ENCODE measurements around the gene TNPO3. TPM values are rescaled to one million over a fixed set of nuclear protein-coding genes. Genes with fewer than 3 reads are reported as not detected.
"Not testable (repeated sequence)": the region's sequence is repeated elsewhere in the genome, so short reads cannot be mapped to it uniquely, and the experiment has no call there.

Gene TNPO3
- total RNA-seq, 1 donor from 2014 or later: 45.9 TPM

DNA sequence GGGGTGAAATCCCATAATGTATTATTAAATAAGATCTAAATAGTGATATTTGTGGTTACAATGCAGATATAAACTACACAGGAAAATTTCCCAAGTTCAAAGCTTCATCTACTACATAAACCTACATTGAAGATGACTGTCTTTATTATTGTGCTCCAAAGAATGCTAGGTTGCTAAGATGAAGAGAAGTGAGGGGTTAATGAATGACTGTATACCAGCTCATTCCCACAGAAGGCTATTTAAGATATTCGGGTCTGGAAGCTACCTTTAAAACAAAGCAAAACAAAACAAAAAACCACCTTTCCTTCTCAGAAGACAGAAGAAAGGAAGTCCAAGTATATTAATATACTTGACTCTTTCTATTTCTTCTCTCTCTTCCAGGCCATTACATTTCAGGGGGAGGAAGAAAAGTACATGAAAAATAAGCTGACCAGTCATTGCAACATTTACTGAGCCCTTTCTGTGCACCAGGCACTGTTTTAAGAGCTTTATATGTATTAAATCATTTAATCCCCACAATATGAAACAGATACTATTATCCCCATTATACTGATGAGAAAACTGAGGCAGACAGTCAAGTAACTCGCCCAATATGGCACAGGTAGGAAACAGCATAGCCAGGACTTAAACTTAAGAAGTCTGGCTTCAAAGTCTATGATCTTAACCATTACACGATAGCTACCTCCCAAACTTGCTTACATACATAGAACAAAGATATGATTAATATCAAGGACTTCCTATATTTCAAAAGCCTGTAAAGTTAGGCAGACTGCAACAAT, 48.1 kb downstream of the TNPO3 start:
- Histone ChIP-seq H3K9ac (ENCODE audit: low read depth in 1 of 3, low read length in 3 of 3) (no peak overlapping the region), H3K4me3 (ENCODE audit: low read length in 3 of 3) (no peak overlapping the region), H3K36me3 (ENCODE audit: control insufficient read depth in 3 of 3, insufficient read depth in 3 of 3, low read length in 3 of 3) (peaks cover 0 to 8% (median 7%) of the 10 kb centered on the region in 3 donors), H3K4me1 (ENCODE audit: control insufficient read depth in 3 of 3, insufficient read depth in 3 of 3, low read length in 3 of 3) (no peaks in the 10 kb centered on the region), H3K27ac (ENCODE audit: low read depth, low read length) (no peak overlapping the region), H3K27me3 (ENCODE audit: control insufficient read depth in 3 of 3, insufficient read depth in 3 of 3, low read length in 3 of 3) (no peaks in the 10 kb centered on the region), H3K9me3 (ENCODE audit: control insufficient read depth in 3 of 3, low read length in 3 of 3) (no peaks in the 10 kb centered on the region)

DNA sequence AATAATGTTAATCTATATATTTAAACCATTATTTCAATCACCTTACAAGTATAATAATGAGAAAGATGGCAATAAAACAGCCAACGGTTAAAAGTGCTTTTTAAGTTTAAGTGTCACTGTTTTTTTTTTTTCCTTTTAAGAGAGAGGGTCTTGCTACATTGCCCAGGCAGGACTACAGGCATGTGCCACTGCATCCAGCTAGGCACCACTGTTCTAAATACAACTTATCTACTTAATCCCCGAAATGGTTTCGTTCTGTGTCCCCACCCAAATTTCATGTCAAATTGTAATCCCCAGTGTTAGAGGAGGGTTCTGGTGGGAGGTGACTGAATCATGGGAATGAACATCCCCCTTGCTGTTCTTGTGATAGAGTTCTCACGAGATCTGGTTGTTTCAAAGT, 49.7 kb downstream of the TNPO3 start:
- Histone ChIP-seq H3K36me3 (ENCODE audit: control insufficient read depth in 3 of 3, insufficient read depth in 3 of 3, low read length in 3 of 3) (peaks cover 5 to 15% (median 14%) of the 10 kb centered on the region in 3 donors), H3K4me1 (ENCODE audit: control insufficient read depth in 3 of 3, insufficient read depth in 3 of 3, low read length in 3 of 3) (no peaks in the 10 kb centered on the region), H3K4me3 (ENCODE audit: low read length in 3 of 3) (no peak overlapping the region), H3K9ac (ENCODE audit: low read depth in 1 of 3, low read length in 3 of 3) (no peak overlapping the region), H3K27me3 (ENCODE audit: control insufficient read depth in 3 of 3, insufficient read depth in 3 of 3, low read length in 3 of 3) (no peaks in the 10 kb centered on the region), H3K27ac (ENCODE audit: low read depth, low read length) (no peak overlapping the region), H3K9me3 (ENCODE audit: control insufficient read depth in 3 of 3, low read length in 3 of 3) (no peaks in the 10 kb centered on the region)

DNA sequence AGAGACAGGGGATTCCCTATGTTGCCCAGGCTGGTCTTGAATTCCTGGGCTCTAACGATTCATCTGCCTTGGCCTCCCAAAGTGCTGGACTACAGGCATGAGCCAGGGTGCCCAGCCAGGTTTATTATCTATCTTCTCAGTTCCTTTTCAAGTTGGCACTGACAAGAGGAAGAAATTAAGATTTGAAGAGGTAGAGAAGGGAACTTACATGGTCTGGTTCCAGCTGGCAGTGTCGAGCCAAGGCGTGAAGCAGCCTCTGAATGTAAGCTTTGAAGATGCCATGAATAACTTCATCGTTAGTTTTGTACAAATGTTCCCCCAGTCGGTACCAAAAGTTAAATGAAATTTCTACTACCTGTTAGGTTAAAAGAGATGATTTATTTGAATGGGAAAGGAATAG, 57.7 kb downstream of the TNPO3 start:
- Histone ChIP-seq H3K9ac (ENCODE audit: low read depth in 1 of 3, low read length in 3 of 3) (no peak overlapping the region), H3K9me3 (ENCODE audit: control insufficient read depth in 3 of 3, low read length in 3 of 3) (no peaks in the 10 kb centered on the region), H3K36me3 (ENCODE audit: control insufficient read depth in 3 of 3, insufficient read depth in 3 of 3, low read length in 3 of 3) (peaks cover 21 to 36% (median 30%) of the 10 kb centered on the region in 3 donors)

GRCh38 chr7:128994560-128994959, 60.4 kb downstream of the TNPO3 start:
- H3K9me3 ChIP-seq (ENCODE audit: control insufficient read depth in 3 of 3, low read length in 3 of 3); H3K27ac ChIP-seq (ENCODE audit: low read depth, low read length); H3K4me3 ChIP-seq (ENCODE audit: low read length in 3 of 3); H3K9ac ChIP-seq (ENCODE audit: low read depth in 1 of 3, low read length in 3 of 3); H3K4me1 ChIP-seq (ENCODE audit: control insufficient read depth in 3 of 3, insufficient read depth in 3 of 3, low read length in 3 of 3); H3K27me3 ChIP-seq (ENCODE audit: control insufficient read depth in 3 of 3, insufficient read depth in 3 of 3, low read length in 3 of 3): not testable (repeated sequence)
- H3K36me3 ChIP-seq (ENCODE audit: control insufficient read depth in 3 of 3, insufficient read depth in 3 of 3, low read length in 3 of 3): peaks cover 17 to 39% (median 35%) of the 10 kb centered on the region in 3 donors

More for the DNA sequence above, 57.7 kb downstream of the TNPO3 start:
- no peaks in the 10 kb centered on the region for H3K27me3 ChIP-seq (ENCODE audit: control insufficient read depth in 3 of 3, insufficient read depth in 3 of 3, low read length in 3 of 3)
- H3K27ac ChIP-seq (ENCODE audit: low read depth, low read length): no peak overlapping the region
- no peaks in the 10 kb centered on the region for H3K4me1 ChIP-seq (ENCODE audit: control insufficient read depth in 3 of 3, insufficient read depth in 3 of 3, low read length in 3 of 3)
- no peak overlapping the region for H3K4me3 ChIP-seq (ENCODE audit: low read length in 3 of 3)

GRCh38 chr7:128993419-128993818, 61.5 kb downstream of the TNPO3 start:
- H3K36me3 ChIP-seq (ENCODE audit: control insufficient read depth in 3 of 3, insufficient read depth in 3 of 3, low read length in 3 of 3): peaks cover 17 to 40% (median 31%) of the 10 kb centered on the region in 3 donors
- H3K4me1 ChIP-seq (ENCODE audit: control insufficient read depth in 3 of 3, insufficient read depth in 3 of 3, low read length in 3 of 3): no peaks in the 10 kb centered on the region
- H3K27ac ChIP-seq (ENCODE audit: low read depth, low read length): no peak overlapping the region
- no peaks in the 10 kb centered on the region for H3K27me3 ChIP-seq (ENCODE audit: control insufficient read depth in 3 of 3, insufficient read depth in 3 of 3, low read length in 3 of 3)
- no peak overlapping the region for H3K4me3 ChIP-seq (ENCODE audit: low read length in 3 of 3)
- no peaks in the 10 kb centered on the region for H3K9me3 ChIP-seq (ENCODE audit: control insufficient read depth in 3 of 3, low read length in 3 of 3)
- H3K9ac ChIP-seq (ENCODE audit: low read depth in 1 of 3, low read length in 3 of 3): no peak overlapping the region

DNA sequence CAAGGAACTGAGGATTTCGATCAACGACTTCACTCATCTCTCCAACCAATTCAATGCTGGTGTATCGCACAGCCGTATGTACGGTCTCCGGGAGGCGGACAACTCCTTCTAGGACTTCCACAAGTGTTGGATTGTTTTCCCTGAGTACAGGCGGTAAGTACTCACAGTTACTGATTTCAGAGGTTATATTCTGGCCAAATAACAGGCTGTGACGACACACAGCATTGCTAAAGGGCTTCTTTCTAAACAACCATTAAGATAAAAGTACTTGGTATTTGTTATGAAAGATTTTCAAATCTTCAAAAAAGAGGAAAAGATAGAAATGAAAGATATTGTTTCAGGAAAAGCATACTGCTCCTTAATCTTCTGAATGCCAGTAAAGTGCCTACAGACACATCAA, 65.0 kb downstream of the TNPO3 start:
- Histone ChIP-seq H3K9me3 (ENCODE audit: control insufficient read depth in 3 of 3, low read length in 3 of 3) (no peaks in the 10 kb centered on the region), H3K4me1 (ENCODE audit: control insufficient read depth in 3 of 3, insufficient read depth in 3 of 3, low read length in 3 of 3) (no peaks in the 10 kb centered on the region), H3K9ac (ENCODE audit: low read depth in 1 of 3, low read length in 3 of 3) (no peak overlapping the region), H3K27me3 (ENCODE audit: control insufficient read depth in 3 of 3, insufficient read depth in 3 of 3, low read length in 3 of 3) (no peaks in the 10 kb centered on the region), H3K36me3 (ENCODE audit: control insufficient read depth in 3 of 3, insufficient read depth in 3 of 3, low read length in 3 of 3) (peaks cover 13 to 40% (median 34%) of the 10 kb centered on the region in 3 donors), H3K27ac (ENCODE audit: low read depth, low read length) (no peak overlapping the region), H3K4me3 (ENCODE audit: low read length in 3 of 3) (no peak overlapping the region)

DNA sequence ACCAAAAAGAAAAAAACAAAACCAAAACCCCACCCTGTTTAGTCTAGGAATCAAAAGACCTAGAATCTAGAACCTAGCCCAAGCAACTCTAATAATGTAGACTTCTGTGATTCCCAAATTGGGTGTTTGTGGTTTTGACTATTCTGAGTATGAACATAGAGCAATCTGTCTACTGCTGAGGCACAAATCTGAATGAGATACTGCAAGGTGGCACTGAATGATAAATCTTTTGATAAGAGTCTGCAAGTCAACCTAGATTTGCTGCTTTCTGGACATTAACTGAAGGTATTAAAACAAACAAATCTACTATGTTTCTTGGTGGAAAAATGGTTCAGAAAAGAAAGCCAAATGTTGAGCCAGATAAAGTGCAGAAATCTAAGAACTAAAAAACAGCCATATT, 66.5 kb downstream of the TNPO3 start:
- peaks cover 9 to 36% (median 34%) of the 10 kb centered on the region in 3 donors for H3K36me3 ChIP-seq (ENCODE audit: control insufficient read depth in 3 of 3, insufficient read depth in 3 of 3, low read length in 3 of 3)

DNA sequence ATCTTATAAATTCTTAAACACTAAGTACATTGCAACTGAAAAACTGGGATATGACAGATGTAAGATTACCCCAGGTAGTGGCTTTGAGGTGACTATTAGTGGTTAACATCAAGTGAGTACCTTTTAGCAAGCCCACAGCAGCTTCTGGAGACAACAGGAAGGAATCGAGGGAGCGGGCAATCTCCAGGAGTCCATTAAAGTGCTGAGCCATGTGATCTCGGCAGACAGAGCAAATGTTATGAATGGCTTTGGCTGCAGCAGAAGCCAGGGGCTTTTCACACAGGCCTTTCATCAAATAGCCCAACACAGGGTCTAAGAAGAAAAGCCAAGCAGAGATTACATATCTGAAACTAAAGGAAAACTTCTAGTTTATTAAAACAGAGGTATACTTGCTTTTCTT, 68.3 kb downstream of the TNPO3 start:
- Histone ChIP-seq H3K4me1 (ENCODE audit: control insufficient read depth in 3 of 3, insufficient read depth in 3 of 3, low read length in 3 of 3) (no peaks in the 10 kb centered on the region), H3K36me3 (ENCODE audit: control insufficient read depth in 3 of 3, insufficient read depth in 3 of 3, low read length in 3 of 3) (peaks cover 7 to 44% (median 35%) of the 10 kb centered on the region in 3 donors), H3K27me3 (ENCODE audit: control insufficient read depth in 3 of 3, insufficient read depth in 3 of 3, low read length in 3 of 3) (no peaks in the 10 kb centered on the region), H3K9ac (ENCODE audit: low read depth in 1 of 3, low read length in 3 of 3) (no peak overlapping the region), H3K27ac (ENCODE audit: low read depth, low read length) (no peak overlapping the region), H3K9me3 (ENCODE audit: control insufficient read depth in 3 of 3, low read length in 3 of 3) (no peaks in the 10 kb centered on the region), H3K4me3 (ENCODE audit: low read length in 3 of 3) (no peak overlapping the region)

More for the DNA sequence above, 66.5 kb downstream of the TNPO3 start:
- H3K4me1 ChIP-seq (ENCODE audit: control insufficient read depth in 3 of 3, insufficient read depth in 3 of 3, low read length in 3 of 3): no peaks in the 10 kb centered on the region
- no peak overlapping the region for H3K9ac ChIP-seq (ENCODE audit: low read depth in 1 of 3, low read length in 3 of 3)
- no peaks in the 10 kb centered on the region for H3K9me3 ChIP-seq (ENCODE audit: control insufficient read depth in 3 of 3, low read length in 3 of 3)
- no peaks in the 10 kb centered on the region for H3K27me3 ChIP-seq (ENCODE audit: control insufficient read depth in 3 of 3, insufficient read depth in 3 of 3, low read length in 3 of 3)
- H3K4me3 ChIP-seq (ENCODE audit: low read length in 3 of 3): no peak overlapping the region
- no peak overlapping the region for H3K27ac ChIP-seq (ENCODE audit: low read depth, low read length)

- Histone ChIP-seq H3K4me1 (ENCODE audit: control insufficient read depth in 3 of 3, insufficient read depth in 3 of 3, low read length in 3 of 3) (no peaks in the 10 kb centered on the region), H3K9ac (ENCODE audit: low read depth in 1 of 3, low read length in 3 of 3) (no peak overlapping the region), H3K27ac (ENCODE audit: low read depth, low read length) (no peak overlapping the region), H3K4me3 (ENCODE audit: low read length in 3 of 3) (no peak overlapping the region), H3K36me3 (ENCODE audit: control insufficient read depth in 3 of 3, insufficient read depth in 3 of 3, low read length in 3 of 3) (peaks cover 7 to 47% (median 29%) of the 10 kb centered on the region in 3 donors), H3K27me3 (ENCODE audit: control insufficient read depth in 3 of 3, insufficient read depth in 3 of 3, low read length in 3 of 3) (no peaks in the 10 kb centered on the region), H3K9me3 (ENCODE audit: control insufficient read depth in 3 of 3, low read length in 3 of 3) (no peaks in the 10 kb centered on the region)
Measured at GRCh38 chr7:128985660-128986059, 69.3 kb downstream of the TNPO3 start.

GRCh38 chr7:128982105-128982504, 72.8 kb downstream of the TNPO3 start:
- peaks cover 17 to 57% (median 34%) of the 10 kb centered on the region in 3 donors for H3K36me3 ChIP-seq (ENCODE audit: control insufficient read depth in 3 of 3, insufficient read depth in 3 of 3, low read length in 3 of 3)
- no peak overlapping the region for H3K27ac ChIP-seq (ENCODE audit: low read depth, low read length)

More at GRCh38 chr7:128982105-128982504, 72.8 kb downstream of the TNPO3 start:
- no peak overlapping the region for H3K4me3 ChIP-seq (ENCODE audit: low read length in 3 of 3)
- no peaks in the 10 kb centered on the region for H3K27me3 ChIP-seq (ENCODE audit: control insufficient read depth in 3 of 3, insufficient read depth in 3 of 3, low read length in 3 of 3)
- no peak overlapping the region for H3K9ac ChIP-seq (ENCODE audit: low read depth in 1 of 3, low read length in 3 of 3)
- no peaks in the 10 kb centered on the region for H3K4me1 ChIP-seq (ENCODE audit: control insufficient read depth in 3 of 3, insufficient read depth in 3 of 3, low read length in 3 of 3)
- no peaks in the 10 kb centered on the region for H3K9me3 ChIP-seq (ENCODE audit: control insufficient read depth in 3 of 3, low read length in 3 of 3)

Measured in skeletal muscle tissue (tissue), 4 donors.